ENCODE results near the gene RNF144A.

- TF ChIP-seq POLR2A (IDR thresholded peaks at IDR 0.05) (no peak), CTCF (IDR thresholded peaks at IDR 0.05) (no peak)
Observed at GRCh38 chr2:6906165-6906741, 11.0 kb upstream of the RNF144A start.
